ENCODE results near the gene SLIT3.

- no peak for TF ChIP-seq FOXM1 (IDR thresholded peaks at IDR 0.05; ENCODE audit: borderline replicate concordance)
- TF ChIP-seq ZNF384 (IDR thresholded peaks at IDR 0.05) = no peak
- no peak for TF ChIP-seq TARDBP (IDR thresholded peaks at IDR 0.05)
- no peak for TF ChIP-seq SP1 (IDR thresholded peaks at IDR 0.05)
- no peak for TF ChIP-seq SUZ12 (IDR thresholded peaks at IDR 0.05)
- no peak for TF ChIP-seq FOXK2 (IDR thresholded peaks at IDR 0.05)
- TF ChIP-seq FOXA1 (IDR thresholded peaks at IDR 0.05) = no peak
These were observed 316.7 kb downstream of the SLIT3 start for GRCh38 chr5:168984135-168984675.
